HepG2 (cell line): ENCODE results near the gene VPS13D. TPM values are rescaled to one million over a fixed set of nuclear protein-coding genes. Genes with fewer than 3 reads are reported as not detected.

Source experiments
- ATAC-seq: fragments of 200-7000 bp; cut with Tn5 transposase; 3 replicates; pipeline ENCODE4 v1.9.1; 2020; ENCODE audit warnings: mild to moderate bottlenecking, moderate library complexity
- BruUV-seq: library from RNA; stranded (reverse); fragments of 400-500 nt; replicated peaks from 2 replicates; lab custom pipeline; 2021; lab: Mats Ljungman, UMichigan
- CTCF ChIA-PET: fragments of 300-600 bp; formaldehyde crosslinking; extraction: SDS; loops from one replicate; lab custom pipeline; 2021; ENCODE audit warnings: low total read pairs, inconsistent platforms, low intra/inter-chr PET ratio; lab: Yijun Ruan, JAX
- POLR2A ChIA-PET: fragments of 350-600 bp; sonication (Branson Sonifier 250); formaldehyde crosslinking; loops from one replicate; lab custom pipeline; 2020; ENCODE audit warnings: antibody characterized with exemption, inconsistent platforms; lab: Yijun Ruan, JAX
- DNase-seq: peaks from one replicate; pipeline ENCODE4 v3.0.0-alpha.2; 2015; ENCODE audit warnings: low spot score
- FAIRE-seq: peaks from 3 replicates; lab custom pipeline; 2011; peaks lifted over from hg19 to GRCh38; lab: Jason Lieb, UNC
- H2AFZ ChIP-seq: one replicate; pipeline ENCODE4 v1.6.1; 2011; ENCODE audit warnings: low read length, inconsistent platforms
- H3K27ac ChIP-seq: fragments of 300-600 bp; 3 replicates; pipeline ENCODE4 v1.8.0; 2011; ENCODE audit warnings: mixed run types, mild to moderate bottlenecking, mixed read lengths, low read length, inconsistent platforms; ENCODE audit not compliant: insufficient read depth; ENCODE audit errors: extremely low read length
- H3K27me3 ChIP-seq, 2 experiments: fragments of 200-600 bp in 1 of 2; 2 replicates in 1 of 2; 3 replicates in 1 of 2; pipeline versions ENCODE4 v1.6.0 to v1.8.0; 2011; ENCODE audit warnings: low read length in 2 of 2, mild to moderate bottlenecking in 2 of 2, moderate library complexity in 2 of 2, inconsistent platforms in 1 of 2; ENCODE audit not compliant: insufficient read depth in 2 of 2, control insufficient read depth in 1 of 2
- H3K36me3 ChIP-seq, 2 experiments: fragments of 200-600 bp in 1 of 2; replicated peaks in 1 of 2; 2 replicates in 1 of 2; 3 replicates in 1 of 2; pipeline versions ENCODE4 v1.5.1 to v1.8.0; 2011; ENCODE audit warnings: low read length in 2 of 2, inconsistent platforms in 1 of 2; ENCODE audit not compliant: insufficient read depth in 2 of 2, control insufficient read depth in 1 of 2
- H3K4me1 ChIP-seq: 2 replicates; pipeline ENCODE4 v1.5.1; 2012; ENCODE audit warnings: low read length, inconsistent platforms; ENCODE audit not compliant: insufficient read depth
- H3K4me2 ChIP-seq: 2 replicates; pipeline ENCODE4 v1.6.0; 2011; ENCODE audit warnings: low read depth, low read length, inconsistent platforms
- H3K4me3 ChIP-seq, 3 experiments: fragments of 200-600 bp in 1 of 3; sonication (generic), shearing (Covaris generic) in 1 of 3; replicated peaks in 1 of 3; 2 replicates each; pipeline ENCODE4 v1.5.1; 2011 to 2016; ENCODE audit warnings: low read length in 3 of 3, inconsistent platforms in 2 of 3, low read depth in 2 of 3, mild to moderate bottlenecking in 2 of 3, control low read depth in 1 of 3, mixed read lengths in 1 of 3; ENCODE audit not compliant: insufficient read depth in 1 of 3
- H3K79me2 ChIP-seq: one replicate; pipeline ENCODE4 v1.6.1; 2011; ENCODE audit warnings: low read length, inconsistent platforms; ENCODE audit not compliant: insufficient read depth
- H3K9ac ChIP-seq: 2 replicates; pipeline ENCODE4 v1.6.0; 2011; ENCODE audit warnings: mild to moderate bottlenecking, low read depth, low read length, inconsistent platforms; ENCODE audit not compliant: insufficient read depth
- H3K9me3 ChIP-seq: 2 replicates; pipeline ENCODE4 v1.5.1; 2012; ENCODE audit warnings: mild to moderate bottlenecking, low read length
- H4K20me1 ChIP-seq: 2 replicates; pipeline ENCODE4 v1.6.0; 2011; ENCODE audit warnings: inconsistent platforms, mild to moderate bottlenecking, low read length, moderate library complexity; ENCODE audit not compliant: insufficient read depth
- JDP2 ChIP-seq: sonication (generic); formaldehyde crosslinking; IDR thresholded peaks from 2 replicates; pipeline ENCODE4 v1.8.1; 2022; ENCODE audit warnings: missing genetic modification reagents, borderline replicate concordance
- MTA1 ChIP-seq: sonication (generic); formaldehyde crosslinking; IDR thresholded peaks from 2 replicates; pipeline ENCODE4 v1.4.0; 2020; ENCODE audit warnings: missing genetic modification reagents, mild to moderate bottlenecking, borderline replicate concordance
- PCBP1 ChIP-seq: fragments of 200-400 bp; formaldehyde crosslinking; IDR thresholded peaks from 2 replicates; pipeline ENCODE4 v1.6.1; 2017; ENCODE audit warnings: mild to moderate bottlenecking, low read depth, low read length, borderline replicate concordance
- SIX4 ChIP-seq: sonication (generic); formaldehyde crosslinking; IDR thresholded peaks from 2 replicates; pipeline ENCODE4 v1.4.0; 2020; ENCODE audit warnings: missing genetic modification reagents
- TCF7L2 ChIP-seq: IDR thresholded peaks from 2 replicates; pipeline ENCODE4 v1.6.1; 2011; ENCODE audit warnings: mild to moderate bottlenecking, low read depth, low read length, moderate library complexity
- ZBTB8A ChIP-seq: sonication (generic); formaldehyde crosslinking; IDR thresholded peaks from 2 replicates; pipeline ENCODE4 v1.4.0; 2020; ENCODE audit warnings: mild to moderate bottlenecking, low read depth, missing genetic modification reagents, borderline replicate concordance
- ZNF207 ChIP-seq: fragments of 450-650 bp; IDR thresholded peaks from 2 replicates; pipeline ENCODE4 v1.6.1; 2016; ENCODE audit warnings: antibody characterized with exemption, borderline replicate concordance
- WGBS: methylation state at CpG from one replicate; pipeline ENCODE4 v1.1.6; 2017; ENCODE audit warnings: low lambda C conversion rate; 5-methylcytosine and 5-hydroxymethylcytosine counted together
- in situ Hi-C: cut with HindIII; loops from 2 replicates; pipeline ENCODE4 v1.10.0; 2017; ENCODE audit warnings: low pct_unique_long_range_greater_than_20kb; ENCODE audit not compliant: extremely low pct_ligation_motif_present
- intact Hi-C: fragments of 100-400 bp; cut with micrococcal nuclease; formaldehyde crosslinking; loops from one replicate; pipeline ENCODE4 v1.10.0; 2022; ENCODE audit not compliant: unreplicated experiment
- polyA plus RNA-seq, 8 experiments: library from polyadenylated mRNA; depleted of rRNA in 3 of 8; stranded (reverse) in 7 of 8; unstranded in 1 of 8; fragments of >200 nt; fragmentation: Illumina TruSeq in 4 of 8; extraction: Trizol in 4 of 8; gene quantifications; 2 replicates each; pipeline versions ENCODE4 v1.2.1 to v1.2.3, GENCODE V29; 2011 to 2016; ENCODE audit warnings: low read depth in 4 of 8, missing spikeins in 1 of 8, mixed read lengths in 1 of 8; ENCODE audit not compliant: insufficient read depth in 1 of 8
- total RNA-seq, 5 experiments: library from RNA; depleted of rRNA; stranded (reverse); fragments of >200 nt; fragmentation: Illumina TruSeq; extraction: Trizol; gene quantifications; 2 replicates each; pipeline ENCODE4 v1.2.3, GENCODE V29; 2016; ENCODE audit warnings: low read depth in 1 of 5
- TF ChIP-seq, protein P1 (sequence below): sonication (generic); formaldehyde crosslinking; IDR thresholded peaks from 2 replicates; pipeline ENCODE4 v1.4.0; 2020; ENCODE audit warnings: missing genetic modification reagents

The VPS13D gene
- total and polyA plus RNA-seq, 2 of the 13 experiments (the other 11 are each of a cell fraction or from before 2014, with no cell fraction given): 8.6 to 13.9 TPM

DNA sequence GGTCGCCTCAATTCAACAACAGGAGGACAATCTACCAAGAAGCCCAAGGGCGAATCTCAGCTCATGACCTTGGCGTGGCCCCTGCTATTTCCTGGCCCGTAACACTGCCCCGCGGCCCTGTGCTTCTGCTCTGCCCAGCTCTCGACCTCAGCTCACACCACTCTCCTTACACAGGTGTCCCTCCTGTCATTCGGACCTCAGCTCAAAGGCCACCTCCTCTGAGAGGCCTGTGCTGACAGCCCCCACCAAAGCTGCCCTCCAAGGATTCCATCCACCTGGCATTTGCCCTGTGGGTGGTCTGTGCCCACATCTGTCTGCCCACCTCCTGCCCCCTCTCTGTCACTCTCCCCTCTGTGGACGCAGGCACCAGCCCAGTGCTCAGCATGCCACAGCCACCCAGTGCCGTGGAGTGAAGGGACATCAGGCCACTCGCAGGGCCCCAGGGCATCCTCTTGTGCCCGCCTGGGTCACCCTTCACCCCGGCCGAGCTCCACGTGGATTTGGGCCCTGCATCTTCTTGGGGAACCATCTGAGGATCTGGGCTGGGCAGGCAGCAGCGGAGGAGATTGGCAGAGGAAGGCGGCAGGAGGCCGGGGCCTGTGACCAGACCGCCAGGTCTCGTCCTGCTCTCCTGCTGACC lies 317.9 kb downstream of the VPS13D start (continued):
- TF ChIP-seq, protein P1, sequence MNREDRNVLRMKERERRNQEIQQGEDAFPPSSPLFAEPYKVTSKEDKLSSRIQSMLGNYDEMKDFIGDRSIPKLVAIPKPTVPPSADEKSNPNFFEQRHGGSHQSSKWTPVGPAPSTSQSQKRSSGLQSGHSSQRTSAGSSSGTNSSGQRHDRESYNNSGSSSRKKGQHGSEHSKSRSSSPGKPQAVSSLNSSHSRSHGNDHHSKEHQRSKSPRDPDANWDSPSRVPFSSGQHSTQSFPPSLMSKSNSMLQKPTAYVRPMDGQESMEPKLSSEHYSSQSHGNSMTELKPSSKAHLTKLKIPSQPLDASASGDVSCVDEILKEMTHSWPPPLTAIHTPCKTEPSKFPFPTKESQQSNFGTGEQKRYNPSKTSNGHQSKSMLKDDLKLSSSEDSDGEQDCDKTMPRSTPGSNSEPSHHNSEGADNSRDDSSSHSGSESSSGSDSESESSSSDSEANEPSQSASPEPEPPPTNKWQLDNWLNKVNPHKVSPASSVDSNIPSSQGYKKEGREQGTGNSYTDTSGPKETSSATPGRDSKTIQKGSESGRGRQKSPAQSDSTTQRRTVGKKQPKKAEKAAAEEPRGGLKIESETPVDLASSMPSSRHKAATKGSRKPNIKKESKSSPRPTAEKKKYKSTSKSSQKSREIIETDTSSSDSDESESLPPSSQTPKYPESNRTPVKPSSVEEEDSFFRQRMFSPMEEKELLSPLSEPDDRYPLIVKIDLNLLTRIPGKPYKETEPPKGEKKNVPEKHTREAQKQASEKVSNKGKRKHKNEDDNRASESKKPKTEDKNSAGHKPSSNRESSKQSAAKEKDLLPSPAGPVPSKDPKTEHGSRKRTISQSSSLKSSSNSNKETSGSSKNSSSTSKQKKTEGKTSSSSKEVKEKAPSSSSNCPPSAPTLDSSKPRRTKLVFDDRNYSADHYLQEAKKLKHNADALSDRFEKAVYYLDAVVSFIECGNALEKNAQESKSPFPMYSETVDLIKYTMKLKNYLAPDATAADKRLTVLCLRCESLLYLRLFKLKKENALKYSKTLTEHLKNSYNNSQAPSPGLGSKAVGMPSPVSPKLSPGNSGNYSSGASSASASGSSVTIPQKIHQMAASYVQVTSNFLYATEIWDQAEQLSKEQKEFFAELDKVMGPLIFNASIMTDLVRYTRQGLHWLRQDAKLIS: no peak
- no peak for TF ChIP-seq TCF7L2
- TF ChIP-seq ZBTB8A (CRISPR knock-in tag): no peak

- peak overlapping the region; percentile 65 for H3K4me2 ChIP-seq
- H3K79me2 ChIP-seq: no peaks in the 10 kb centered on the region
- ChIA-PET CTCF (no interaction called here), POLR2A (interaction anchor here (2.1 to 2.5 kb wide), 2 partner anchors 9 to 20 kb away, joined by 11 to 14 read pairs; no protein-coding TSS in a partner anchor)
- DNase-seq (no peak), ATAC-seq (no peak), FAIRE-seq (no peak)
- H2AFZ ChIP-seq: no peak overlapping the region
- BruUV-seq: no TSS peak
- intact Hi-C loops (no loop called here), in situ Hi-C loops (no loop called here)
- H3K9ac ChIP-seq: no peak overlapping the region
- peaks cover 68% of the 10 kb centered on the region for H3K4me1 ChIP-seq
- H3K9me3 ChIP-seq: no peaks in the 10 kb centered on the region
- peaks cover 2 to 14% of the 10 kb centered on the region in 2 experiments; a peak in 3 of 5 replicates for H3K27me3 ChIP-seq
- no peaks in the 10 kb centered on the region for H4K20me1 ChIP-seq
- 45% methylated on average over 13 of the region's 14 CpGs for WGBS
- no peak overlapping the region for H3K27ac ChIP-seq
- H3K36me3 ChIP-seq: no peaks in the 10 kb centered on the region
- peak overlapping the region in 1 of 3 experiments; percentile 40; a peak in 1 of 6 replicates for H3K4me3 ChIP-seq
- no peak for TF ChIP-seq JDP2 (CRISPR knock-in tag)
- TF ChIP-seq SIX4: no peak
- no peak for TF ChIP-seq ZNF207
- 0 out of 2 replicates have a peak, but pooled peaks have one; percentile 64 for TF ChIP-seq PCBP1
- TF ChIP-seq MTA1 (CRISPR knock-in tag): peak; percentile 5; the same call in 1 of the 2 replicates
These were observed 318.6 kb downstream of the VPS13D start for GRCh38 chr1:12548279-12548972.
